Measurements from ENCODE around the gene LTB4R.

The LTB4R gene

GRCh38 chr14:24366721-24367513 lies 55.6 kb downstream of the LTB4R start:
- peak; percentile 81 for DNase-seq (ENCODE audit: low read depth, low spot score)
- ChIA-PET POLR2A (interaction anchor here (0.6 to 2.3 kb wide), 10 partner anchors 10 to 75 kb away, joined by 3 to 32 read pairs (median 4); partner anchors contain the start of genes CBLN3 and KHNYN), CTCF (interaction anchor here (0.8 to 2.3 kb wide), 20 partner anchors 10 to 74 kb away, joined by 3 to 83 read pairs (median 10); partner anchors contain the start of genes ADCY4, CBLN3, CIDEB and KHNYN)
- peak overlapping the region; percentile 59 for H3K4me3 ChIP-seq (ENCODE audit: low read depth, low read length)
- TF ChIP-seq CTCF (IDR thresholded peaks at IDR 0.05; ENCODE audit: insufficient read depth, low read length, missing control alignments) = no peak

Data from AG04449 (cell line).